Measurements from ENCODE around the gene MED26. TPM values are rescaled to one million over a fixed set of nuclear protein-coding genes. Genes with fewer than 3 reads are reported as not detected.

MED26 gene
- total and polyA plus RNA-seq, 8 donors, result 0.58 to 41.7 (median 4.3) TPM

GRCh38 chr19:16525751-16526481 is 102.1 kb downstream of the MED26 start:
- Histone ChIP-seq H3K36me3 (peaks cover 100% of the 10 kb centered on the region in 4 donors), H3K9me3 (no peaks in the 10 kb centered on the region), H3K27ac (no peak overlapping the region), H3K27me3 (no peaks in the 10 kb centered on the region), H3K4me1 (peaks cover 0 to 6% (median 0%) of the 10 kb centered on the region in 4 donors), H3K4me3 (no peak overlapping the region)
- 96 to 97% (median 97%) methylated on average over 17 to 29 of the region's 29 CpGs for whole genome bisulfite sequencing, 5 donors
- intact Hi-C loops (cut with DNase I; ENCODE audit: low total_unique reads), result no loop called here
- DNase-seq, result no peak
- TF ChIP-seq POLR2A (IDR thresholded peaks at IDR 0.05) (no peak), CTCF (IDR thresholded peaks at IDR 0.05) (no peak), POLR2AphosphoS5 (IDR thresholded peaks at IDR 0.05) (no peak), EP300 (IDR thresholded peaks at IDR 0.05) (no peak)

- intact Hi-C loops (cut with DNase I; ENCODE audit: low total_unique reads), result no loop called here
- no peak for DNase-seq
- H3K27ac ChIP-seq, result no peak overlapping the region
- H3K4me3 ChIP-seq, result no peak overlapping the region
- no peaks in the 10 kb centered on the region for H3K9me3 ChIP-seq
- H3K36me3 ChIP-seq, result peaks cover 100% of the 10 kb centered on the region in 4 donors
- peaks cover 0 to 6% (median 0%) of the 10 kb centered on the region in 4 donors for H3K4me1 ChIP-seq
- 93 to 95% (median 94%) methylated on average over 39 to 54 of the region's 54 CpGs for WGBS, 5 donors
- H3K27me3 ChIP-seq, result no peaks in the 10 kb centered on the region
- TF ChIP-seq EP300 (IDR thresholded peaks at IDR 0.05) (no peak), POLR2A (IDR thresholded peaks at IDR 0.05) (no peak), POLR2AphosphoS5 (IDR thresholded peaks at IDR 0.05) (no peak), CTCF (IDR thresholded peaks at IDR 0.05) (no peak)
Observed at GRCh38 chr19:16524991-16525734, 102.8 kb downstream of the MED26 start.

Small RNAs within 50 kb of the gene (small RNA-seq; reads per million reads assigned to genes)
- gene RN7SL146P, result 0 to 0.15 (median 0) reads per million in 4 donors

Other genes with a start within 250 kb of the MED26 start
- 10 to 100 TPM; 17.7 to 67.7 (median 26.1) TPM for gene EPS15L1, start 156.2 kb downstream of the MED26 start, total RNA-seq
- 10 to 100 TPM; 15.6 to 20.2 (median 16.2) TPM for gene EPS15L1, start 156.2 kb downstream of the MED26 start, polyA plus RNA-seq
- not detected for gene CALR3, start 132.0 kb downstream of the MED26 start, total RNA-seq
- not detected for gene CALR3, start 132.0 kb downstream of the MED26 start, polyA plus RNA-seq
- 10 to 100 TPM in 1 of 5 donors, 1 to 10 TPM in 3, not detected in 1; 2.6 to 40.3 (median 5.2) TPM for gene C19orf44, start 131.8 kb downstream of the MED26 start, total RNA-seq
- 1 to 10 TPM; 2.4 to 3.9 (median 3.2) TPM for gene C19orf44, start 131.8 kb downstream of the MED26 start, polyA plus RNA-seq
- gene CHERP, start 85.8 kb downstream of the MED26 start, total RNA-seq, result 10 to 100 TPM in 2 of 5 donors, 1 to 10 TPM in 3; 3.5 to 64.7 (median 9.0) TPM
- 10 to 100 TPM; 11.5 to 15.8 (median 11.6) TPM for gene CHERP, start 85.8 kb downstream of the MED26 start, polyA plus RNA-seq
- 10 to 100 TPM; 18.3 to 63.7 (median 52.5) TPM for gene SLC35E1, start 55.8 kb downstream of the MED26 start, total RNA-seq
- gene SLC35E1, start 55.8 kb downstream of the MED26 start, polyA plus RNA-seq, result 10 to 100 TPM; 16.2 to 21.7 (median 16.8) TPM
- gene SMIM7, start 31.9 kb upstream of the MED26 start, total RNA-seq, result 100 to 1,000 TPM in 2 of 5 donors, 10 to 100 TPM in 3; 35.9 to 224 (median 93.4) TPM
- 100 to 1,000 TPM in 1 of 3 donors, 10 to 100 TPM in 2; 78.3 to 106 (median 83.0) TPM for gene SMIM7, start 31.9 kb upstream of the MED26 start, polyA plus RNA-seq
- 10 to 100 TPM in 2 of 5 donors, 1 to 10 TPM in 2, under 1 TPM in 1; 0.58 to 69.4 (median 8.9) TPM for gene TMEM38A, start 32.9 kb upstream of the MED26 start, total RNA-seq
- gene TMEM38A, start 32.9 kb upstream of the MED26 start, polyA plus RNA-seq, result 10 to 100 TPM in 1 of 3 donors, 1 to 10 TPM in 2; 5.2 to 13.6 (median 6.3) TPM
- 1 to 10 TPM in 2 of 5 donors, under 1 TPM in 3; 0.55 to 7.0 (median 0.87) TPM for gene NWD1, start 91.6 kb upstream of the MED26 start, total RNA-seq
- gene NWD1, start 91.6 kb upstream of the MED26 start, polyA plus RNA-seq, result under 1 TPM; 0.44 to 0.76 (median 0.68) TPM
- gene SIN3B, start 201.2 kb upstream of the MED26 start, total RNA-seq, result 100 to 1,000 TPM in 3 of 5 donors, 10 to 100 TPM in 2; 49.9 to 566 (median 123) TPM
- gene SIN3B, start 201.2 kb upstream of the MED26 start, polyA plus RNA-seq, result 10 to 100 TPM in 2 of 3 donors, 1 to 10 TPM in 1; 9.2 to 18.6 (median 14.9) TPM